ENCODE results near the gene IKZF1.

IKZF1 gene

GRCh38 chr7:50382455-50382854, 77.9 kb downstream of the IKZF1 start:
- DNase-seq = no peak

- no peak for DNase-seq
Measured at GRCh38 chr7:50387351-50387750, 82.8 kb downstream of the IKZF1 start.

DNA sequence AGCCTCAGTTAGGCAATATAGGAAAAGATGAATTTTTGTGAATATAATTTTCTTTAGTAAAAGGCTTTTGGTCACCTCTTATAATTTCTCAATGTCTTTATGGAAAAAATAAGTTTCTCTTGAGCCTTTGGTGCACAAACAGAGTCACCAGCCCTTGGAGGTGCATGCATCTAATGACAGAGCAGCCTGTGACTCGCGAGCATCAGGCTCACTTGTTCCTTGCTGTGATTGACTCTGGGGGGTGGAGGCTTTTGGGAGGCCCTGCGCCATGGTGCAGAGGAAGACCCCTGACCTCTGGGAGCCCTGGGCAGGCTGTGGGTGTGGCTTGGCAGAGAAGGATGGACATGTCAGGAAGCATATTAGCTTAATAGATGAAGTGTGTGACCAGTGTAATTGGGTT, 85.4 kb downstream of the IKZF1 start:
- DNase-seq = no peak

GRCh38 chr7:50391386-50391785, 86.9 kb downstream of the IKZF1 start:
- no peak for DNase-seq

- DNase-seq = no peak
Measured at GRCh38 chr7:50393076-50393475, 88.6 kb downstream of the IKZF1 start.

- no peak for DNase-seq
Measured at GRCh38 chr7:50393547-50394252, 89.2 kb downstream of the IKZF1 start.

GRCh38 chr7:50394315-50394714, 89.8 kb downstream of the IKZF1 start:
- DNase-seq = no peak

GRCh38 chr7:50396856-50397255, 92.3 kb downstream of the IKZF1 start:
- DNase-seq = no peak

DNA sequence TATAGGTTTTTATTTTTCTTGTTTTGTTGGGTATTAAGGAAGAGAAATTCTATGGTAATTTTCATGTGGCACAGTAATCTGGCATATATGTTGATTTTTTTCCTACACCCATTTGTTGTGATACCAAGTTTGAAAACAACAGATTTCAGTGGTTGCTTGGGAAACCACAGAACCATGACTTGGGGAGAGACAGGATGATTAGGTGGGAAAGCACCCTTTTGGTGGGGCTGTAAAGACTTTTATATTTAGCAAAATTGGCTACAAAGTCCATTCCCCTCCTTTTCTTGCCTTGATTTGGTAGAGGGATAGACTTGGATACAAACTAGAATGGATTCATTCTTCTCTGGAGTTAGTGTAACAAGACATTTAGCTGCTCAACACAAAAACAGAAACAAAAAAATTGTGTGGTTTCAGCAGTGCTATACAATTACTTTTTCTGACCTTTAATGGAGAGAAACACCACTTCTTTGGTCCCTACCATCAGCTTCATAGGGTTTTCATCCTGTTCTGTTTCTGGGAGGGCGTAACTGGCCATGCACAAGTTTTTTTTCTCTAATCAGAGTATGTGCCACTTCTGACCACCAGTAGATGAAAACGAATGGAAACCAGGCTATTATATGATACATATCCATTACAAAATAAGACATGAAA, 92.9 kb downstream of the IKZF1 start:
- DNase-seq = no peak

DNA sequence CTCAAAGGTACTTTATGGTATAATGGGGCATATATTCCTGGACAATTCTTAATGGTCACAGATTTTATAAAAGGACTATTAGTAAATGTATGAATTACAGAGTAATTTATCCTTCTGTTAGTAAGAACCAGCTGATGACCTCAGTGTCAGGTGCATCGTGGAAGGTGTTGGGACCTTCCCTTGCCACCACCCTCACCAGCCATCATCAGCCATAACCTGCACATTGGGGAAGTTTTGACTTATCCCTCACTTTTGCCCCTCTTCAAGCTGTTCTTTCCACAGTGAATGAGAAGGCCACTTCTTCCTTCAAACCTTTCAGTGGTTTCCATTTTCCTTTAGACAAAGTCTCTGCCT, 93.4 kb downstream of the IKZF1 start:
- no peak for DNase-seq

GRCh38 chr7:50399206-50399605, 94.7 kb downstream of the IKZF1 start:
- DNase-seq = no peak

- no peak for DNase-seq
Measured at GRCh38 chr7:50399635-50400034, 95.1 kb downstream of the IKZF1 start.

DNA sequence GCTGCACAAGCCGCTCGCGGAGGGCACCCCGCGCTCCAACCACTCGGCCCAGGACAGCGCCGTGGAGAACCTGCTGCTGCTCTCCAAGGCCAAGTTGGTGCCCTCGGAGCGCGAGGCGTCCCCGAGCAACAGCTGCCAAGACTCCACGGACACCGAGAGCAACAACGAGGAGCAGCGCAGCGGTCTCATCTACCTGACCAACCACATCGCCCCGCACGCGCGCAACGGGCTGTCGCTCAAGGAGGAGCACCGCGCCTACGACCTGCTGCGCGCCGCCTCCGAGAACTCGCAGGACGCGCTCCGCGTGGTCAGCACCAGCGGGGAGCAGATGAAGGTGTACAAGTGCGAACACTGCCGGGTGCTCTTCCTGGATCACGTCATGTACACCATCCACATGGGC, 95.6 kb downstream of the IKZF1 start:
- no peak for DNase-seq

DNA sequence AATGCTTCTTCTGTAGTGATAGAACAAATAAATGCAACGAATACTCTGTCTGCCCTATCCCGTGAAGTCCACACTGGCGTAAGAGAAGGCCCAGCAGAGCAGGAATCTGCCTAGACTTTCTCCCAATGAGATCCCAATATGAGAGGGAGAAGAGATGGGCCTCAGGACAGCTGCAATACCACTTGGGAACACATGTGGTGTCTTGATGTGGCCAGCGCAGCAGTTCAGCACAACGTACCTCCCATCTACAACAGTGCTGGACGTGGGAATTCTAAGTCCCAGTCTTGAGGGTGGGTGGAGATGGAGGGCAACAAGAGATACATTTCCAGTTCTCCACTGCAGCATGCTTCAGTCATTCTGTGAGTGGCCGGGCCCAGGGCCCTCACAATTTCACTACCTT, 99.9 kb downstream of the IKZF1 start:
- DNase-seq = no peak

DNA sequence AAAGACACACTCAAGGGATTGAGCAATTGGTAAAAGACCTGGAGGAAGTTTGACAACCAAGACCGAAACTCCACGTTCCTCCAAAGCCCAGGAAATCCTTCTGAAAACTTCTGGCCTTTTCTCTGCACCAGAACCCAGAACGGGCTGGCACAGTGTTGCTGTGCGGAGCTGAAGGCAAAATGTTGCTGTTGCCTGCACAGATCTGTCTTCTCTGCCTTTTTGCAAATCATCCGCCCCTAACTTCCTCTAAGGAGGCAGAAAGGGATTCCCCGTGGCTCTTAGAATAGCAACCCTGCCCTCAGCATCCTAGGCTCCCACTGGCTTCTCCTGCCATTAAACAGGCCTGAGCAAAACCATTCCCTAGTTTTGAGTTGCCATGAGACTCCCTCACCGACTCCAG, 100.7 kb downstream of the IKZF1 start:
- no peak for DNase-seq

DNA sequence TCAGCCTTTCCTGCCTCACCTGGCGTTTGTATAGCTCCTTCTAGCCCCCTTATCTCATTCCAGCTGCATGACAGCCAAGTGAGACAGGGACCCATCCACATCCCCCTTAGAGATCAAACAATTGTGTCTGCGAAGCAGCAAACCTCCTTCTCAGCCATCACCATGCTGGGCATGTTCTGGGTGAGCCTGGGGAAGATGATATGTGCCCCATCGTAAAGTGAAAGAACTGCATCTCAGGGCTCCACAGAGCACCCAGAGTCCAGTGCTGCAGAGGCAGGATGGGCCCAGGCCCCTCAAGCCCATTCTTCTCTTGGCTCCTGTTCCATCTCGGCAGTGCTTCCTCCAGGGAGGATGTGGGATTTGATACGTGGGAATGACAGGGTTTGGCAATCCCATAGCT, 102.4 kb downstream of the IKZF1 start:
- no peak for DNase-seq

- DNase-seq = no peak
Measured at GRCh38 chr7:50409856-50410745, 105.6 kb downstream of the IKZF1 start.

GRCh38 chr7:50411332-50411731, 106.8 kb downstream of the IKZF1 start:
- no peak for DNase-seq

DNA sequence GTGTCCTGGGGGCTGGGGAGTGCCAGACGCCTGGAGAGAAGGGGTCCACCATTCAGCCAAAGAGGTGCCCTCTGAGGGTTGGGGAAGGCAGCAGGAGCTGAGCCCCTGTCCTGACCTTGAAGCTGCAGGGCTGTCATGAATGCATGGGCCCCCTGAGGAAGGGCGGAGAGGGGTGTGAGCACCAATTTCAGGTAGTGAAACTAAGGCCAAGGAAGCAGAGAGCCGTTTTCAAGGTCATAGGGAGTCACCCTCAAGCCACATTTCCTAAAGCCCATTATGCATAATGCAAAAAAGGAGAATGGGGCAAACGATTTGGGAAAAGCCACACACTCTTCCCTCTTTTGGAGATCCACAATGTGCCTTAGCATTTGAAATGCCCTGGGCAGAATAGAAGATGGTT, 108.5 kb downstream of the IKZF1 start:
- DNase-seq = no peak

DNA sequence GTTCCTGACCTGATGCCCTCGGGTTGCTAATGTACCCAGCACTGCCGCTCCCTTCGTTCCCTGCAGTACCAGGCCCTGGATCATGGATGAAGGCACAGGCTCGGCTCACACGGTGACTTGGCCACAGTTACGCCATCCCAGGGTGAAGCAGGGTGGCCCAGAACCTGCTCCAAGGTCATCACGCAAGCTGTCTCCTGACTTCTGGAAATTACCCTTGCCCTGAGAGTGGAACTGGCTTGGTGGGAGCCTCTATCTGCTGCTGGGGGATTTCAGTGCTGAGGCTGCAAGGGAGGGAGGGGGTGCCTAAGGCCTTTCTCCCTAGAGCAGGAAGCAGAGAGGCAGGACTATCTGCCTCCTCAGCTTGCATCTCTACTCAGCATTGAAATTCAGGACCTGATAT, 109.0 kb downstream of the IKZF1 start:
- no peak for DNase-seq

DNA sequence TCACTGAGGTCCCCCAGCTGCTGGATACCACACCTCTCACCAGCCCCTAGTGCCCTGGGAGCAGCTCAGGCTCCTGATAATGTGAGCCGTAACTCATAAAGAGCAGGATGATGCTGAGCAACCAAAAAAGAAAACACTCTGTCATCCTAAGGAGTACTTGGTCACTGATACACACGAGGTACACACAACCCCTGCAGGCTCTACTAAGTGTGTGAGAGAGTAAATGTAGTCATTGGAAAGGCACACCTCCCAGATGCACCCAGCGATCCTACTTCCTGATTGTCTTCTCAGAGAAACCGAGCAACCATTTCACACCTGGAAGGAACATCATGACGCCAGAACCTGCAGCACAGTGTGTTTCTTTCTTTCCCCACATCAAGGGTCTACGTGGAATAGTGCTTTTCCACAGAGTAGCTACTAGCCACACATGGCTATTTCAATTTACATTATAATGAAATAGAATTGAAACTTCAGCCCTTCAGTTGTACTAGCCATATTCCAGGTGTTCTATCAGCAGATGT, 111.4 kb downstream of the IKZF1 start:
- no peak for DNase-seq

GRCh38 chr7:50416527-50417182, 112.1 kb downstream of the IKZF1 start:
- DNase-seq = no peak

DNA sequence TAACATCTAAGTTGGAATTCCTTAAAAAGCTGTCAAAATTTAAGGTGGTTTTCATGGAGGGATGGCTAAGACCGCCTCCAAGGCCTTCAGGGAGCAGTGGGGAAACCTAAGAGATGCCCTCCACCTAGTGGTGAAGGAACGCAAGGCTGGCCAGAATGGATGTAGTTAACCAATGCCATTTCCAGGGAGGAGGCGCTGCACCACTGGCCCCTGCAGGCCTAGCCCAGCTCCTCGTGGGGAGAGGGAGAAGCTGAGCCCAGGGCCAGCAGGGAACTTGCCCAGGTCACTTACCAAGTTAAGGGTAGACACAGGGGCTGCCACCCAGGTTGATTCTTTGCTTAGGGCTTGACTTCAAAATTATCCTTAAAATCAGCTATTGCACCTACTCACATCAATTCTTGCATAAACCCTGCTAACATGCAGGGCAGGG, 113.6 kb downstream of the IKZF1 start:
- DNase-seq = peak; percentile 18
